IMR-90 (cell line): ENCODE measurements around the gene CUX1. TPM values are rescaled to one million over a fixed set of nuclear protein-coding genes. Genes with fewer than 3 reads are reported as not detected.

Experiments
- ATAC-seq: fragments of 200-7000 bp; cut with Tn5 transposase; 2 replicates; pipeline ENCODE4 v1.9.1; 2020; ENCODE audit warnings: low read depth, mild to moderate bottlenecking, moderate library complexity
- BruUV-seq: library from RNA; stranded (reverse); fragments of 400-500 nt; replicated peaks from 2 replicates; lab custom pipeline; 2021; lab: Mats Ljungman, UMichigan
- CTCF ChIA-PET: fragments of 300-600 bp; formaldehyde crosslinking; extraction: SDS; loops from one replicate; lab custom pipeline; 2021; ENCODE audit warnings: antibody characterized with exemption; lab: Yijun Ruan, JAX
- POLR2A ChIA-PET: fragments of 300-600 bp; sonication (Branson Sonifier 250); formaldehyde crosslinking; loops from one replicate; lab custom pipeline; 2022; ENCODE audit warnings: antibody characterized with exemption; ENCODE audit not compliant: unreplicated experiment; lab: Charles Lee
- DNase-seq: peaks from one replicate; pipeline ENCODE4 v3.0.0; 2013
- H2AFZ ChIP-seq: replicated peaks from 2 replicates; pipeline ENCODE3; 2013; ENCODE audit warnings: low read length, mild to moderate bottlenecking; ENCODE audit not compliant: poor library complexity
- H2AK5ac ChIP-seq: 2 replicates; pipeline ENCODE4 v1.6.1; 2013; ENCODE audit warnings: low read depth, low read length, inconsistent platforms
- H2AK9ac ChIP-seq: replicated peaks from 2 replicates; pipeline ENCODE3; 2013; ENCODE audit warnings: mild to moderate bottlenecking, low read depth, low read length, moderate library complexity; ENCODE audit not compliant: poor library complexity
- H2BK120ac ChIP-seq: 2 replicates; pipeline ENCODE4 v1.6.1; 2013; ENCODE audit warnings: low read depth, low read length, inconsistent platforms
- H2BK15ac ChIP-seq: 3 replicates; pipeline ENCODE4 v1.6.1; 2013; ENCODE audit warnings: low read depth, low read length, inconsistent platforms
- H2BK20ac ChIP-seq: 2 replicates; pipeline ENCODE4 v1.6.1; 2013; ENCODE audit warnings: low read depth, mild to moderate bottlenecking, inconsistent platforms, low read length, moderate library complexity
- H2BK5ac ChIP-seq: 2 replicates; pipeline ENCODE4 v1.6.1; 2013; ENCODE audit warnings: mild to moderate bottlenecking, low read depth, low read length, inconsistent platforms; ENCODE audit not compliant: poor library complexity, severe bottlenecking
- H3K14ac ChIP-seq: replicated peaks from 2 replicates; pipeline ENCODE4 v1.6.1; 2013; ENCODE audit warnings: low read depth, low read length, inconsistent platforms
- H3K18ac ChIP-seq: 2 replicates; pipeline ENCODE4 v1.6.1; 2013; ENCODE audit warnings: low read depth, low read length, control low read depth
- H3K23ac ChIP-seq: 2 replicates; pipeline ENCODE4 v1.6.1; 2013; ENCODE audit warnings: low read depth, low read length, inconsistent platforms
- H3K27ac ChIP-seq: 2 replicates; pipeline ENCODE4 v1.5.1; 2013; ENCODE audit warnings: mild to moderate bottlenecking, control low read depth, low read length; ENCODE audit not compliant: insufficient read depth
- H3K27me3 ChIP-seq: 2 replicates; pipeline ENCODE4 v1.6.1; 2013; ENCODE audit warnings: low read length; ENCODE audit not compliant: control insufficient read depth, insufficient read depth
- H3K36me3 ChIP-seq: 2 replicates; pipeline ENCODE4 v1.6.1; 2013; ENCODE audit warnings: low read length, mixed read lengths; ENCODE audit not compliant: control insufficient read depth, insufficient read depth
- H3K4ac ChIP-seq: 2 replicates; pipeline ENCODE4 v1.6.1; 2013; ENCODE audit warnings: low read depth, low read length, inconsistent platforms
- H3K4me1 ChIP-seq: 2 replicates; pipeline ENCODE4 v1.6.1; 2013; ENCODE audit warnings: low read length, mixed read lengths; ENCODE audit not compliant: control insufficient read depth, insufficient read depth
- H3K4me2 ChIP-seq: 2 replicates; pipeline ENCODE4 v1.6.1; 2013; ENCODE audit warnings: low read depth, mild to moderate bottlenecking, control low read depth, low read length, moderate library complexity
- H3K4me3 ChIP-seq: 2 replicates; pipeline ENCODE4 v1.5.1; 2013; ENCODE audit warnings: low read depth, mild to moderate bottlenecking, control low read depth, low read length, moderate library complexity; ENCODE audit not compliant: insufficient read depth
- H3K56ac ChIP-seq: 2 replicates; pipeline ENCODE4 v1.6.1; 2013; ENCODE audit warnings: low read length, inconsistent platforms; ENCODE audit not compliant: insufficient read depth; ENCODE audit errors: extremely low read depth
- H3K79me1 ChIP-seq, 2 experiments: 2 replicates each; pipeline ENCODE4 v1.6.1; 2013; ENCODE audit warnings: low read length in 2 of 2, inconsistent platforms in 1 of 2, low read depth in 1 of 2
- H3K9ac ChIP-seq: 2 replicates; pipeline ENCODE4 v1.6.1; 2013; ENCODE audit warnings: low read depth, low read length, control low read depth
- H3K9me1 ChIP-seq: 2 replicates; pipeline ENCODE4 v1.6.1; 2013; ENCODE audit warnings: low read length, inconsistent platforms; ENCODE audit not compliant: insufficient read depth
- H3K9me3 ChIP-seq: 2 replicates; pipeline ENCODE4 v1.6.1; 2013; ENCODE audit warnings: low read length; ENCODE audit not compliant: control insufficient read depth, insufficient read depth
- H4K20me1 ChIP-seq: 2 replicates; pipeline ENCODE4 v1.6.1; 2013; ENCODE audit warnings: low read length, inconsistent platforms; ENCODE audit not compliant: insufficient read depth
- H4K5ac ChIP-seq: 2 replicates; pipeline ENCODE4 v1.6.1; 2013; ENCODE audit warnings: mild to moderate bottlenecking, low read depth, low read length, control low read depth
- H4K8ac ChIP-seq, 2 experiments: 2 replicates each; pipeline ENCODE4 v1.6.1; 2013; ENCODE audit warnings: low read depth in 2 of 2, low read length in 2 of 2, control low read depth in 1 of 2, inconsistent platforms in 1 of 2
- H4K91ac ChIP-seq: 2 replicates; pipeline ENCODE4 v1.6.1; 2013; ENCODE audit warnings: low read depth, low read length, inconsistent platforms; ENCODE audit not compliant: insufficient read depth
- BHLHE40 ChIP-seq: fragments of 150-350 bp; IDR thresholded peaks from 2 replicates; pipeline ENCODE4 v1.6.1; 2016; ENCODE audit warnings: mild to moderate bottlenecking, low read depth, low read length
- CEBPB ChIP-seq: IDR thresholded peaks from 2 replicates; pipeline ENCODE4 v1.6.1; 2012; ENCODE audit warnings: low read depth, low read length, improper control_type of control experiment
- CHD1 ChIP-seq: IDR thresholded peaks from 2 replicates; pipeline ENCODE4 v1.6.1; 2012; ENCODE audit warnings: low read depth, low read length, improper control_type of control experiment
- CTCF ChIP-seq: conservative IDR thresholded peaks from 2 replicates; pipeline ENCODE4 v1.5.1; 2012; ENCODE audit warnings: mild to moderate bottlenecking, low read depth, low read length, improper control_type of control experiment
- ELK1 ChIP-seq: fragments of 150-350 bp; IDR thresholded peaks from 2 replicates; pipeline ENCODE4 v1.6.1; 2016; ENCODE audit warnings: low read depth, mild to moderate bottlenecking, low read length, moderate library complexity, borderline replicate concordance
- FOS ChIP-seq: fragments of 150-350 bp; IDR thresholded peaks from 2 replicates; pipeline ENCODE4 v1.6.1; 2016; ENCODE audit warnings: low read depth, low read length
- MAFK ChIP-seq: IDR thresholded peaks from 2 replicates; pipeline ENCODE4 v1.6.1; 2012; ENCODE audit warnings: low read depth, low read length, improper control_type of control experiment
- MAZ ChIP-seq: IDR thresholded peaks from 2 replicates; pipeline ENCODE4 v1.6.1; 2012; ENCODE audit warnings: low read depth, mild to moderate bottlenecking, low read length, improper control_type of control experiment, moderate library complexity, borderline replicate concordance
- MXI1 ChIP-seq: IDR thresholded peaks from 2 replicates; pipeline ENCODE4 v1.6.1; 2012; ENCODE audit warnings: low read depth, mild to moderate bottlenecking, low read length, moderate library complexity, borderline replicate concordance
- NFE2L2 ChIP-seq: fragments of 150-350 bp; IDR thresholded peaks from 2 replicates; pipeline ENCODE4 v1.6.1; 2016; ENCODE audit warnings: low read depth, mild to moderate bottlenecking, low read length
- POLR2A ChIP-seq: IDR thresholded peaks from 2 replicates; pipeline ENCODE4 v1.6.1; 2012; ENCODE audit warnings: mild to moderate bottlenecking, low read depth, low read length
- RAD21 ChIP-seq: IDR thresholded peaks from 2 replicates; pipeline ENCODE4 v1.6.1; 2012; ENCODE audit warnings: low read length, improper control_type of control experiment
- RCOR1 ChIP-seq: IDR thresholded peaks from 2 replicates; pipeline ENCODE4 v1.6.1; 2012; ENCODE audit warnings: mild to moderate bottlenecking, low read length, improper control_type of control experiment; ENCODE audit not compliant: insufficient replicate concordance
- RFX5 ChIP-seq: IDR thresholded peaks from 2 replicates; pipeline ENCODE4 v1.8.0; 2012; ENCODE audit warnings: low read depth, mild to moderate bottlenecking, low read length, moderate library complexity
- SMC3 ChIP-seq: fragments of 150-350 bp; IDR thresholded peaks from 2 replicates; pipeline ENCODE4 v1.6.1; 2016; ENCODE audit warnings: low read depth, mild to moderate bottlenecking, antibody characterized with exemption, low read length, moderate library complexity
- USF2 ChIP-seq: fragments of 150-350 bp; IDR thresholded peaks from 2 replicates; pipeline ENCODE4 v1.6.1; 2017; ENCODE audit warnings: mild to moderate bottlenecking, antibody characterized with exemption, low read length, low read depth
- WGBS, 2 experiments: methylation state at CpG; one replicate each; pipeline versions ENCODE4 v1.1.5 to v1.1.7; 2013; ENCODE audit warnings: missing lambda C conversion rate in 2 of 2; ENCODE audit not compliant: insufficient read length in 1 of 2; ENCODE audit errors: extremely low coverage in 2 of 2; 5-methylcytosine and 5-hydroxymethylcytosine counted together
- dilution Hi-C: fragments of 300-500 bp; cut with HindIII; formaldehyde crosslinking; loops from one replicate; pipeline ENCODE4 v1.14.3; 2018; ENCODE audit warnings: low sequenced_read_pairs; ENCODE audit not compliant: unreplicated experiment
- in situ Hi-C: fragments of 300-500 bp; cut with MboI; formaldehyde crosslinking; loops from 3 replicates; pipeline ENCODE4 v1.14.3; 2019; ENCODE audit warnings: low sequenced_read_pairs, inconsistent platforms, mixed read lengths
- intact Hi-C: fragments of 100-400 bp; cut with micrococcal nuclease; formaldehyde crosslinking; loops from 2 replicates; pipeline ENCODE4 v1.10.0; 2022
- polyA plus RNA-seq, 3 experiments: library from polyadenylated mRNA; depleted of rRNA; stranded (reverse); fragments of >200 nt; gene quantifications; 2 replicates each; pipeline ENCODE4 v1.2.3, GENCODE V29; 2012; ENCODE audit warnings: low replicate concordance in 1 of 3
- total RNA-seq: library from RNA; depleted of rRNA; stranded (reverse); fragments of >200 nt; gene quantifications from 2 replicates; pipeline ENCODE4 v1.2.3, GENCODE V29; 2012

Gene CUX1
- total and polyA plus RNA-seq, 2 of the 4 experiments (the other 2 are of a cell fraction), result 19.7 to 46.4 TPM

GRCh38 chr7:101983147-101983811, 165.9 kb downstream of the CUX1 start:
- Histone ChIP-seq H3K23ac (no peak overlapping the region), H2AK9ac (no peak overlapping the region), H3K4me1 (peaks cover 8% of the 10 kb centered on the region), H3K9me3 (peaks cover 3% of the 10 kb centered on the region), H3K36me3 (peaks cover 3% of the 10 kb centered on the region), H3K14ac (no peak overlapping the region), H3K9ac (no peak overlapping the region), H3K56ac (no peak overlapping the region), H2BK20ac (no peak overlapping the region), H3K18ac (no peak overlapping the region), H2AFZ (no peak overlapping the region), H3K79me1 (peaks cover 38 to 73% of the 10 kb centered on the region in 2 experiments), H3K4me3 (no peak overlapping the region), H4K91ac (no peak overlapping the region), H2BK5ac (no peak overlapping the region), H4K5ac (no peak overlapping the region), H4K8ac (no peak overlapping the region), H4K20me1 (peaks cover 40% of the 10 kb centered on the region), H3K27ac (no peak overlapping the region), H2AK5ac (no peak overlapping the region), H3K4ac (no peak overlapping the region), H3K9me1 (peaks cover 20% of the 10 kb centered on the region), H3K27me3 (no peaks in the 10 kb centered on the region), H2BK120ac (no peak overlapping the region), H3K4me2 (no peak overlapping the region), H2BK15ac (no peak overlapping the region)
- ATAC-seq (no peak), DNase-seq (no peak)
- TF ChIP-seq FOS, result no peak
- no peak for TF ChIP-seq NFE2L2
- TF ChIP-seq MXI1, result no peak
- no peak for TF ChIP-seq USF2
- no peak for TF ChIP-seq SMC3
- TF ChIP-seq MAZ, result no peak
- no peak for TF ChIP-seq CHD1
- no peak for TF ChIP-seq CEBPB
- TF ChIP-seq ELK1, result no peak
- no peak for TF ChIP-seq MAFK
- no peak for TF ChIP-seq RAD21
- TF ChIP-seq RFX5, result no peak
- TF ChIP-seq RCOR1, result no peak
- TF ChIP-seq CTCF, result no peak
- no peak for TF ChIP-seq POLR2A
- TF ChIP-seq BHLHE40, result no peak
- 100% methylated on average over 1 of the region's 4 CpGs; no CpG with 5 or more reads in 1 of the 2 experiments for WGBS, 2 experiments
- no TSS peak for BruUV-seq
- CTCF ChIA-PET, result no interaction called here
- dilution Hi-C loops (no loop called here), intact Hi-C loops (no loop called here), in situ Hi-C loops (no loop called here)
- POLR2A ChIA-PET, result no interaction called here
